Lower leg skin (tissue), 3 donors: ENCODE results near the gene CFAP300.

Source experiments
- POLR2A ChIP-seq, 2 donors: fragments of 450-650 bp; IDR thresholded peaks; one replicate each; pipeline ENCODE4 v1.6.1; 2016 to 2017; ENCODE audit warnings: antibody characterized with exemption in 2 of 2, mild to moderate bottlenecking in 1 of 2, moderate library complexity in 1 of 2
- TF ChIP-seq, protein P1 (sequence below), 3 donors: fragments of 450-650 bp; IDR thresholded peaks; one replicate each; pipeline ENCODE4 v1.5.1; 2016; ENCODE audit warnings: antibody characterized with exemption in 3 of 3, mild to moderate bottlenecking in 3 of 3, moderate library complexity in 2 of 3

DNA sequence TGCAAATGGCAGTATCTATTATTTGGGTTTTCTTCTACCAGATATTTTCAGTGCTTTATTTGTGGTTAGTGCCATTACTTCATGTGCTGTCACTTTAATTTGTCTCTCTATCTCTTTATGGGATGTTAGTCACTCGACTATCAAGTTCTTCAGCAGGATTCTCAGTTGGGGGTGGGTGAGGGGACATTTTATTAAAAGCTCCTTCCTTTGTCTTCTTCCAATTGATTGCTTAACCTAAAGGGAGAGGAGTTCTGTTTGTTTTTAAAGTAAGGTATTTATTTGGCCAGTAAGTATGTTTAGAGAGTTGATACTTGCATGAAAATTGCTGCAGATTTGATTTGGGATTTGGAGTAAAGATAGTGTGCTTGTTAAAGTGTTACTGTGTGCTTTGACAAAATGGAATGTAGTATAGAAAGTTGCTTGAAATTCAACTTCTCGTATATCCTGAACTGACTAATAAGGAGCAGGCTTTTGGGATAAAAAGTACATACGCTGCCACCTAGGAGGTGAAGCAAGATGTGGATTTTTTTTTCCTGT, 73.3 kb downstream of the CFAP300 start:
- TF ChIP-seq, protein P1, sequence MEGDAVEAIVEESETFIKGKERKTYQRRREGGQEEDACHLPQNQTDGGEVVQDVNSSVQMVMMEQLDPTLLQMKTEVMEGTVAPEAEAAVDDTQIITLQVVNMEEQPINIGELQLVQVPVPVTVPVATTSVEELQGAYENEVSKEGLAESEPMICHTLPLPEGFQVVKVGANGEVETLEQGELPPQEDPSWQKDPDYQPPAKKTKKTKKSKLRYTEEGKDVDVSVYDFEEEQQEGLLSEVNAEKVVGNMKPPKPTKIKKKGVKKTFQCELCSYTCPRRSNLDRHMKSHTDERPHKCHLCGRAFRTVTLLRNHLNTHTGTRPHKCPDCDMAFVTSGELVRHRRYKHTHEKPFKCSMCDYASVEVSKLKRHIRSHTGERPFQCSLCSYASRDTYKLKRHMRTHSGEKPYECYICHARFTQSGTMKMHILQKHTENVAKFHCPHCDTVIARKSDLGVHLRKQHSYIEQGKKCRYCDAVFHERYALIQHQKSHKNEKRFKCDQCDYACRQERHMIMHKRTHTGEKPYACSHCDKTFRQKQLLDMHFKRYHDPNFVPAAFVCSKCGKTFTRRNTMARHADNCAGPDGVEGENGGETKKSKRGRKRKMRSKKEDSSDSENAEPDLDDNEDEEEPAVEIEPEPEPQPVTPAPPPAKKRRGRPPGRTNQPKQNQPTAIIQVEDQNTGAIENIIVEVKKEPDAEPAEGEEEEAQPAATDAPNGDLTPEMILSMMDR (IDR thresholded peaks at IDR 0.05): no peak
- TF ChIP-seq POLR2A (IDR thresholded peaks at IDR 0.05): no peak
